Measurements from ENCODE around the gene IL1R2.

The IL1R2 gene

GRCh38 chr2:102057502-102058292, 65.9 kb downstream of the IL1R2 start:
- no peak overlapping the region for H3K4me3 ChIP-seq (ENCODE audit: low read depth, low read length)
- no peak for DNase-seq (ENCODE audit: low read depth)
- TF ChIP-seq CTCF (IDR thresholded peaks at IDR 0.05; ENCODE audit: control insufficient read depth, extremely low read depth, insufficient read depth): no peak

- no peak for TF ChIP-seq CTCF (IDR thresholded peaks at IDR 0.05; ENCODE audit: control insufficient read depth, extremely low read depth, insufficient read depth)
- no peak overlapping the region for H3K4me3 ChIP-seq (ENCODE audit: low read depth, low read length)
- DNase-seq (ENCODE audit: low read depth): no peak
These were observed 66.6 kb downstream of the IL1R2 start for GRCh38 chr2:102058293-102058833.

GRCh38 chr2:102059151-102059550, 67.4 kb downstream of the IL1R2 start:
- H3K4me3 ChIP-seq (ENCODE audit: low read depth, low read length): no peak overlapping the region
- TF ChIP-seq CTCF (IDR thresholded peaks at IDR 0.05; ENCODE audit: control insufficient read depth, extremely low read depth, insufficient read depth): no peak
- DNase-seq (ENCODE audit: low read depth): no peak

GRCh38 chr2:102060047-102060446, 68.3 kb downstream of the IL1R2 start:
- no peak for TF ChIP-seq CTCF (IDR thresholded peaks at IDR 0.05; ENCODE audit: control insufficient read depth, extremely low read depth, insufficient read depth)
- DNase-seq (ENCODE audit: low read depth): no peak
- H3K4me3 ChIP-seq (ENCODE audit: low read depth, low read length): no peak overlapping the region

GRCh38 chr2:102060792-102061191, 69.0 kb downstream of the IL1R2 start:
- no peak for DNase-seq (ENCODE audit: low read depth)
- no peak overlapping the region for H3K4me3 ChIP-seq (ENCODE audit: low read depth, low read length)
- TF ChIP-seq CTCF (IDR thresholded peaks at IDR 0.05; ENCODE audit: control insufficient read depth, extremely low read depth, insufficient read depth): no peak

- no peak for DNase-seq (ENCODE audit: low read depth)
- H3K4me3 ChIP-seq (ENCODE audit: low read depth, low read length): no peak overlapping the region
- TF ChIP-seq CTCF (IDR thresholded peaks at IDR 0.05; ENCODE audit: control insufficient read depth, extremely low read depth, insufficient read depth): no peak
These were observed 69.5 kb downstream of the IL1R2 start for GRCh38 chr2:102061286-102061699.
